NCI-H128 (cell line): ENCODE results near the gene MTA2.

Experiments used
- DNase-seq: peaks from one replicate; lab custom pipeline; 2025; ENCODE audit not compliant: unreplicated experiment; lab: John Stamatoyannopoulos, UW

The MTA2 gene

DNA sequence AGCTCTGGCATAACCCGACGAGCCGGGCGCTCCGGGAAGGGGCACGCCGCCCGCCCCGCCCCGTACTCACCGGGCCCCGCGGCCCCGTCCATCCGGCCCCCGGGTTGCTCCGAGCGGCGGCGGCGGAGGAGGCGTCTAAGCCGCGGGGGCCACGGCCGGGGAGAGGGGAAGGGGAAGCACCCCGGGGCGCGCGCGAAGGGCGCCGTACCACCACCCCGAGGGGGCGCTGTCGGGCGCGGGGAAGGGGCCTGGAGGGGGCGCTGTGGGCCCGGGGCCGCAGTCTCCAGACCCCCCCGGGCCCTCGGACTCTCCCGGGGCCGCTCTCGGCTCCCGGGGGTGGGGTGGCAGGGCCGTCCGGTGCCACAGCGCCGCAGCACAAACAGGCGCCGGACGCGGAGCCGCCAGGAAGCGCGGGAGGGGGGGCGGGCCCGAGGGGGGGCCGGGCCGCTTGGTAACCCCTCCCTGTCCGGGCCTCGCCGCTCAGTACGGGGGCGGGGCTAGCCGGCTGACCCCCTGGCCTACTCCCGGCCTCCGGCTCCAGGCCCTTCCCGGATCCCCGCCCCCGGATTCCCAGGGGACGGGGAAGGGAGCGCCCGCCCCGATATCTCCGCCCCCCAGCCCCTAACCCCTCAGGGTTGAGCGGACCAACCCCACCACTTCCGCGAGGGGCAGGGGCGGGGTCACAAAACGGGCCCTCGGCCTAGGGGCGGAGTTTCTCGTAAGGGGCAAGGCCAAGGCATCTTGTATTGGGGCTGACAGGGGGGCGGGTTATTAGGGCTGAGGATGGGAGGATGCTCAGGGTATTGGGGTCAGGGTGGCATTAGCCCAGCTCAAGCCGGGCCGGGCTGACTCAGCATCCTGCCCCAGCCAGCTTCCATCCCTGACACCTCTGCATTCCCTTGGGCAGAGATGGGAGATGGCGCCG is 11.0 kb upstream of the MTA2 start, which contains the start of the genes EML3 and ROM1:
TSS of gene EML3 (minus strand) at position 410 of the 925 bp plus-strand sequence. CDS start at position 92, 318 bp downstream.
TSS of gene ROM1 (plus strand) at position 892 of the 925 bp plus-strand sequence. CDS start at position 917, 25 bp downstream.
- DNase-seq, result peak; percentile 46

DNA sequence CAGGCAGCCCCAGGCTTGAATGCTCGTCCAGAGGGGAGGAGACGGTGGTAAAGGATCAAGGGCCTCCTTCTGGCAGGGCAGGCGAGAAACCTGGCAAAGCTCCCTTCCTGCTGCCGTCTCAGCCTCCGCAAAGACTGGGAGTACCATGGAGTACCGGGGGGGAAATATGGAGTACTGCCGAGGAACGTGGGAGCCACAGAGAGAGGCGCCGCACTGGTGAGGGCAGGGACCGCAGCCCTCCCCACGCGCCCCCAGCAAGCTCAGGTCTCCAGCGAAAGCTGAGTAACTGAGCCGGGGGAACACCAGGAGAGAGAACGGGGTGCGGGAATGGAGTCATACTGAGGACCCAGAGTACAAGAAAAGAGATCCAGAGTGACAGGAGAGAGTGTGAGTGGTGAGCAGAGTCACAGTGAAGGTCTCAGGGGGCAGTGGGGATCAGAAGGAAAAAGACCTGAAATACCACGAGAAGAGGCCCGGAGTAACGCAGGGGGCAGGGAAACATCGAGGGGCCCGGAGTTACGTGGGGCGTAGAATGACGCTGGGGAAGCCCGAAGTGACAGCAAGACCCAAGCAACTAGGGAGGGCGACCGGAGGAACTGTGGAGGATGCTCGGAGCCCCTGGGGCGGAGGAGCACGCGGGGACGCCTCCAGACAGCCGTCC is 10.2 kb upstream of the MTA2 start:
- DNase-seq, result no peak

DNA sequence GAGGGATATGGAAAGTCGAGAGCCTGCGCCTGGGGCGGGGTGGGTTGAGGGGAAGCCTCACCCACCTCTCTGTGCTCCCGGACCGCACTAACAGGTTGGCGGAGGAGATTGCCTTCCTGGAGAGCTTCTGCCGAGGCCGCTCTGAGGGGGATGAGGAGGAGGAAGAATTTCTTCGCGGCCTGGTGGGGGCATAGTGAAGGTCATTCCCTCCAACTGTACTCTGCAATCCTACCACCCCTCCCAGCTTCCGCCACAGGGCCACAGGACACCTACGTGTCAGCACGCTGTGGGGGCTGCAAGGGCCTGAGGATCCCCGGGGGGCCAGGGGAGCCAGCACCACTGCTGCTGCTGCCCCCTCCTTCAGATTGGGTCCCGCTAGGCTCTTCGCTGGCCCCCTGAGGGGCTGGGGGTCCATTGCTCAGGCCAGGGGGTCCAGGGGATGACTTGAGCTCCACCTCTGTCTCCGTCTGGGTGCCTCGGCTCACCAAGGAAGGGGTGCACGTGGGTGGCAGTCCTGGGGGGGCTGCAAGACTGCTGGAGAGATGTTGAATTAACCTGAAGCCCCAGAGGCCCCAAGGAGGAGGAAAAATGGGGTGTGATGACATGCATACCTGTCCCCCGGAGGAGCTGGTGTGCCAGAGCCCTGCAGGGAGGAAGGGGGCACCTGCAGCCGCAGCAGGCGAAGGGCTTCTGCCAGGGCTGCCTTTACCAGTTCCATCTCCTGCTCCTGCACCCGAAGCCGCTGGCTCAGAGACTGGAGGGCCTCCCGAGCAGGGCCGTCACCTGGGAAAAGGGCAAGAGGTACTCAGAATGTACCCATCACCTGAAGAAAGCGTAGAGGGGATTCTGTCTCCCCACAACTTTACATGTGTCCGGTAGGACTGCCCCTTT is 9.4 kb upstream of the MTA2 start:
- DNase-seq, result no peak

DNA sequence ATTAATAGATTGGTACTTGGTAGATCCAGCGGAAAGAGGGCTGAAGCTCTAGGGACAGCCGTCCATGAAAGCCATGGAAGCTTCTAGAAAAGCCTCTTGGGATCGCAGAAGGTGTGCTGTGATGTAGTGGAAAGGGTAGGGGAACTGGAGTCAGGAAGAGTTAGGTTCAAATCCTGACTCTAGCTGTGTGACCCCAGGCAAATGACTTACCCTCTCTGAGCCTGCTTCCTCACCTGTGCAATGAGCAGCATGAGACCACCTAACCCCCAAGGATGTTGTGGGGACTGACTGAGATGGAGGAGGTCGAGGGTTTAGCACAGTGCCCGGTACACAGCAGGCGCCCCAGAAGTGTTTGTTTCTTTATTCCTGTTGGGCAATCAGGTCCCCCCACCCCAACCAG is 8.7 kb upstream of the MTA2 start:
- no peak for DNase-seq

DNA sequence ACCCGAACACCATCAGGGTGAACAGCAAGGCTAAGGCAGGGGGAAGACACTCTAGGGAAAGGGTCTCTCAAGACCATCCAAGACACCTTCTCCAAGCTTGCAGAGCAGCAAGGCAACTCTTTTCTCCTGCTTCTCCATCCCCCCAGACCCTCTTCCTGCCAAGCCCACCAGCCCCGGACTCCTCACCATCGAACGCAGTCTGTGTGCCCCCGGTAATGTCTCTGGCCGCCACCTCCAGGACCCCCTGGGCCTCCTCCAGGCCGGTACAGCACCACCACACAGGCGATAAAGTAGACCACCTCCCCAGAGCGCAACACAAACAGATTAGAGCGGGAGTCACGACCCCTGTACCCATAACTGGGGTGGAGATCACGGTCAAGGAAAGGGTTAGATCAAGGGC is 7.1 kb upstream of the MTA2 start:
- no peak for DNase-seq

DNA sequence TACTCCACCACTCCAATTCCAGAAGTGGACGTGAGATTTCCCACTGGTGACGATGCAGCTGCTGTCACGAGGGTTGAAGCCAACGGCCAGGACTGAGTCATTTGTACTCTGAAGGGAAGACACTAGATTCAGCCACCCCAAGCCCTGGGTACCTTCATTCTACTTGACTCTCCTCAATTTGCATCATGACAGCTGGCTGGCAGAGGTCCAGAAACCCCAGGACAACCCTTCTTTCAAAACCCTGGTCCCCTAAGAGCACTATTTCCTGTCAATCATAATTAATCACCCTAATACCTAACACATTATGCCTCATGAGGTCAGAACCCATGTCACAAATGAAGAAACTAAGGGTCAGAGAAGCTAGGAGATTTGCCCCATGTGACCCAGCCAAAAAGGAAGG is 6.0 kb upstream of the MTA2 start:
- DNase-seq, result no peak

DNA sequence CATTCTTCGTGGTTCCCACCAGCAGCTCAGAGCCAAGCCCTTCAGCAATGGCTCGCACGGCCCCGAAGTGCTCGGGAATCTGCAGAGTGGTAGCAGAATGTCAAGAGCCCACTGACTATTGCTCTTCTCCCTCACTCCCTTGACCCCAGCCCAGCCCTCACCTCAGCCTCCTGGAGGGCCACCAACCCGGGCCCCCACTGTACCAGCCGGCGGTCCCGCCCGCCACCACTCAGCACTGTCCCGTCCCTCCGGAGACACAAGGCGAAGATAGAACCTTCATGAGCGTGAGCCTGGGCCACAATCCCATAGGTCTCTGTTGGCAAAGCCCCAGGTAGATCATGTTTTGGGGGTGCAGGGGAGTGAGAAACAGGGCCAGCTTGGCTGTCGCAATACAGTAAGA is 4.2 kb upstream of the MTA2 start:
- no peak for DNase-seq

DNA sequence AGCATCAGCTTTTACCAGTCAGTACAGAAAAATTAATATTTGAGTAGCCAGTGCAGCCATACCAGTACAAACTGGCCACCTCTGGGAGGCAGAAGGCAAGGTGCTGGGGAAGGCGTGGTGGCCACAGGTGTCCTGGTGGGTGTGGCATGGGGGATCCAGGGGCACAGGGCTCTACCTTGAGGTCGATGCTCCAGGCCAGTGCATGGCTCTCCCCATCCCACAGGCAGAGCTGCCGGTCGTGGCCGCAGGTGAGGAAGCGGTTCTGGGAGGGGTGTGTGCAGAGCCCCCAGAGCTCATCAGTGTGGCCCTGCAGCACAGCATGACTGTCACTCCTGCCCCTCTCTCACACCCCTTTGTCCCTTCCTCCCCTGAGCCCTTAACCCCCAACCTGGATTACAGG is 3.8 kb upstream of the MTA2 start:
- no peak for DNase-seq

DNA sequence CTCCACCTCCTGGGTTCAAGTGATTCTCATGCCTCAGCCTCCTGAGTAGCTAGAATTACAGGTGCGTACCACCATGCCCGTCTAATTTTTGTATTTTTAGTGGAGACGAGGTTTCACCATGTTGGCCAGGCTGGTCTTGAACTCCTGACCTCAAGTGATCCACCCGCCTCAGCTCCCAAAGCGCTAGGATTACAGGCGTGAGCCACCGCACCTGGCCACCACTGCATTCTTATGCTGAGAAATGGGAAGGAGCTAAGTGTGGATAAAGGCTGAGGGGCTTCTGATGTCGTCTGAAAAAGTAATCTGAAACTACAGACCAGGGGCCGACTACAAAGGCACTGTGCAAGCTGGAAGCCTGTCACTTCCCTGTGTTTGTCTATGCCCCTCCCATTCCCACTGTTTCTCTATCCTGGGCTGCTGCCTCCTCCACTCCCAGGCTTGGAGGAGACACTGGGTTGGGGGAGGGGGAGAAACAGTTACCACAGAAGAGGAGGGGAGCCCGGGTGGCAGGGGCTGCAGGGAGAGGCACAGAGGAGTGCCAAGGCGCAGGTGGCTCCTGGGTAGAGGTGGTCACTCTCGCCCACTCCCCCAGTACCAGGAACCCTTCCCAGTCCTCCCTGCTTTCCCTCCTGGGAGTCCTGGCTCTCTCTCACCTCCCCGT is 2.9 kb upstream of the MTA2 start:
- DNase-seq, result no peak

DNA sequence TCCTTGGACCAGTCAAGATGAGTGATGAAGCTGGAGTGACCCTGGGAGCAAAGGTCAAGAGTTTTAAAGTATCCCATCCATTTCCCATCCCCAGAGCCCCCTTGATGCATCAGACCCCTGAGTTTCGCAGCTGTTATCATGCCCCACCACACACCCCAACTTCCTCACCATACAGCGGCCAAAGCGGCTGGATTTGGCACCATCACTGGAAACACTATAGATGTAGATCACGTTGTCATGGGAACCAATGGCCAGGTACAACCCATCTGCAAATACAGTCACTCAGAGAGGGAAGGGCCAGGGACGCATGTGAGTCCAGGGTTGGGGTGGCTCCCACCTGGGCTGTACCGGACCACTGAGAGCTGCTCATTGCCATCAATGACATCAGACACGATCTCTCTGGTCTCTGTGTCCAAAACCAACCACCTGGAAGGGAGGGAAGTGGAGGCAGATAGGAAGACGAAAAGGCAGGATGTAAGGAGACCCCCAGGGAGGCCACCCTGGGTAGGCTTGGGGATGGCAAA is 2.2 kb upstream of the MTA2 start:
- DNase-seq, result no peak

DNA sequence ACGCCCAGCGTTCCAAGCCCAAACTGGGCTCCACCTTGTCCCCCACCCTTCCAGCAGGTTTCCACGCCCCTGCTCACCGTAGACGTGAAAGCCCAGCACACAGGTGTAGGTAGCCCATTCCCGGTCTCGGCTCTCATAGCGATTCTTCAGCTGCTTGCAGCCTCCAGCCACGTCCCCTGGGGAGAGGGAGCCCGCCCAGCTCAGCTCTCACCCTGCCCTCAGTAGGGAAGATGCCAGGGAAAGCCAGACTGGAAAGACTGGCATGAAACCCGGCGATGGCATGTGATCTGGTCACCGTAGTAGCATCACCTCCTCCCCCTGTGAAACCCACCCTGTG is 1.4 kb upstream of the MTA2 start:
- no peak for DNase-seq

DNA sequence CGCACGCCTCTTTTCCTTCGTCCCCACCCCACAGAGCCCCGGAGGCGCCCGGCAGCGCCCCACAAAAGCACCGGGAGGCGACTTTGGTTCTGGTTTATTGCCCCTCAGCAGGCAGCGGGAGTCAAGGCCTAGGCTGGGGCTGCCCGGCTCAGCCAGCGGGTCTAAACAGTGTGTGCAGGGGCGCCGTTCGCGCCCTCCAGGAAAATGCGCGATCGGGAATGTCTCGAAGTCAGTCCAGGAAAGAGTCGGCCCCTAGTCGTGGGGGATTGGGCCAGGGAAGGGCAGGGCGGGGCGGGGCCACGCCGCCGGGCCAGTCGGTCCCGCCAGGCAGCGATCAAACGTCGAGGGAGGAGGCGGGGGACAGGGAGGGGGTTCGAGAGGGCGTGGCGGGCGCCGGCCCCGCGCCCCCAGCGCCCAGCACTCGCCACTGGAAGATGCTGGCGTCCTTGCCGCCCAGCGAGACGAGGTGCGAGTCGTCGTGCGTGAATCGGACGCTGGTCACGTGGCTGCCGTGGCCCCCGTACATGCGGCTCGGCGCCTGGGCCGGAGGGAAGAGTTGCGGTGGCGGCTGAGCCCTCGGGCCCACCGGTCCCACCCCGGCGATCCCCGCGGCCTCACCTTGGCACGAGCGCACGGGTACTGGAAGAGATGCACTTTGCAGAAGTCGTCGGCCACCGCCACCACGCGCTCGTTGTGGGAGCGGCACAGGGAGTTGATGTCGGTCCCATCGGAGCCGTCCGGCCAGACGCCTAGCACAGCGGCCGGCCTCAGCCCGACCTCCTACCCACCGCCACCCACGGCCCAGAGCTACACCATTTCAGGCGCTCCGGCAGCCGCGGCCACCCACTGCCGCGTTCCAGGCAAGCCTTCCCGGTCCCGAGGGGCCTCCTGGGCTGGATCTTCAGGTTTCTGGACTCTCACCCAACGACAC is 741 bp upstream of the MTA2 start:
- DNase-seq, result no peak

DNA sequence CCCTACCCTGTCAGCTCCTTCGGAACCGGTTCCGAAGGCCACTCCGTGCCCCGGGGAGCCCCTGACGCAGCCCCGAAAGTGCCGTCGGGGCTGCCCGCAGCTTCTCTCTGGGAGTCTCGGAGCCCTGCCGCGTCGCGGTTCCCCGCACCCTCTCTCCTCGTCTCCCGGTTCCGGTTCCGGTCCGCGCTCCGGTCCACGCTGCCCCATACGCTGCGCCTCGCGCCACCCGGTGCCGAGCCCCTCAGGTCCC is 618 bp downstream of the MTA2 start:
- DNase-seq, result no peak

DNA sequence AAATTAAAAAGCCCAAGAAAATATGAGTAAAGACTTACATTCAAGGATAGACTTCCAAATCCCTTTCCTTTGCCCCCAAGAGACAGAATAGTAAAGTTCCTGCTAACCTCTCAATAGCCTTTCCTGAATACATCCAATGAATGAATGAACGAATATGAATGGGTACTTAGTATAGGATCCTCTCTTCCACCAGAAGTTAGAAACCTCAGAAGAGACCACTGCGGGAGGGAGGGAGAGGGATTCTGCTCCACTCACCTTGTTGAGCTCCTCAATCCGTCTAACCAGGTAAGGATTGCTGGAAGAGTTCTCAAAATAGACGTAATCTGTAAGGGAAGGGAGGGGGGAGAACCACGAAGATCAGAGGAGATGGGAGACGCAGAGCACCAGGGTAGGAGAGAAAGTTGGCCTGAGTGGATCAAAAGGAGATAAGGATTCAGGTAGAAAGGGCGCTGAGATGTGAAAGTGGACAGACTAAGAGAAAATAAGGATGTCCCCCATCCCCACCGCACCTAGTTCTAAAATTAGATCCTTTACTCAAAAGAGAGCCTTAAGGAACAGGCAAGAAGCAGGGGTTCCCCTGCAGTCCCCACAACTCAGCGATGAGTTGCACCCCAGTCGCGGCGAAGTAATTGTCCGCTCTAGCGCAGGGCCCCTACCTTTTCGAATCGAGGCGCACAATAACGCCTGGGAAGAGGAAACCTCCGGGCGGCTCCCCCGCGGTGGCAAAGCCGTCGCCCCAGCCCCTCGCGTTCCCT is 1.1 kb downstream of the MTA2 start:
- no peak for DNase-seq

DNA sequence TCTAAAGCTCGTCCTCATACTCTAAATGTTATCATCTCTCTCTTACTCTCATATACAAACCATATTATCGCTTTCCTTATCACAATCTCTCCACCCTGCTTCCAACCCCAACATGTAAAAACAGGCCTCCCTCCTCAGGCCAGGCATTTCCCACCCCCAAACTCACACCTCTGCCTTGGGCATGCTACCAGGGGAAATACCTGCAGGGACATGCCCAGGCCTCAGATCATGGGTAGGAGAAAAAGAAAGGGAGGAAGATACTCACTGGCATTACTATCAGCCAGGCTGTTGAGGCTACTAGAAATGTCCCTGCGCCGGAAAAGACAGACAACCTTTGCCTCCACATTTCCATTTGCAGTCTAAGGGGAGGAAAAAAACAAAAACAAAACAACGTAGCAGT is 1.8 kb downstream of the MTA2 start:
- DNase-seq, result no peak

DNA sequence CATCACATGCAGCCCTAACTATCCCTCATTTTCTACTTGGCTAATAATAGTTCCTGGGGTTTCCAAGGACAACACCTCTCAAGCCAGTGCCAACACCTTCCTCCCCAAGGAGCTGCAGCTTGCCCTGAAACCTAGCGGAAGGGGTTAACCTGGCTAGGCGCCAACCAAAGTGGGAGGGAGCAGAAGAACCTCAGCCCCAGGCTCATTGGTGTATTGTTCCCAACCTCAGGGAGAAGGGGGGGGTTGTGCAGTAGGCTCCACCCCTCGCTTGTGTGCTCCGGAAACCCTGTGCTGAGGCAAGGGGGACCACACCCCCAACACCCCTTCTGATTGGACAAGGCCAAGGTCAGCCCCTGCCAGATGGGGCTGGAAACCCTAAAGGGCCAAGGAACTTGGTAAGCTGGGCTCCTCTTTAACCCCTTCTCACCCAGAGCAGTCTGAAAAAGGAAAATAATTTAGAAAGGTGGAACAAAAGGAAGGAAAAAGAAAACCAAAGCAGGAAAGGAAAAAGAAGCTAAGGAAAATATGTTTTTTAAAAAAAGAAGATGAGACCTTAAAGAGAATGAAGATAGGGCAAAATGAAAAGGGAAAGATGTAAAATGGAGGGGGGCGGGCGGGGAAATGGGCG is 2.5 kb downstream of the MTA2 start:
- DNase-seq, result peak; percentile 79

DNA sequence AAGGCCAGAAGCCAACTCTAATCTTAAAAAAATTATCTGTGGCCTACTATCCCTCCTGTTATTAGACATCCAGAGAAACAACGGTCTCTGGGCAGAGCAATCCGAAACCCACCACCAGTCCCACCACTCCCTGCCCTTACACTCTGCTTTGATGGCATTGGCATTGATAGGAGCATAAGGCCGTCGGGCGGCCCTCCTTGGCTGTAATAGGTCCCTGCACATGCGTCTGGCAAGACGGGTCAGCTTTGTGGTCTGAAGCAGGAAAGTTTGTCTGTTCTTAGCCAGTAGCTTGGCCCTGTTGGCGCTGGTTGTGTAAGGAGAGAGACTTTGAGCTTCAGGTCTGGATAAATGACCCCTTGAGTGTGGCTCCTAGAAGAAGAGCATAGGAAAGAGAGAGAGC is 6.5 kb downstream of the MTA2 start:
- DNase-seq, result no peak

DNA sequence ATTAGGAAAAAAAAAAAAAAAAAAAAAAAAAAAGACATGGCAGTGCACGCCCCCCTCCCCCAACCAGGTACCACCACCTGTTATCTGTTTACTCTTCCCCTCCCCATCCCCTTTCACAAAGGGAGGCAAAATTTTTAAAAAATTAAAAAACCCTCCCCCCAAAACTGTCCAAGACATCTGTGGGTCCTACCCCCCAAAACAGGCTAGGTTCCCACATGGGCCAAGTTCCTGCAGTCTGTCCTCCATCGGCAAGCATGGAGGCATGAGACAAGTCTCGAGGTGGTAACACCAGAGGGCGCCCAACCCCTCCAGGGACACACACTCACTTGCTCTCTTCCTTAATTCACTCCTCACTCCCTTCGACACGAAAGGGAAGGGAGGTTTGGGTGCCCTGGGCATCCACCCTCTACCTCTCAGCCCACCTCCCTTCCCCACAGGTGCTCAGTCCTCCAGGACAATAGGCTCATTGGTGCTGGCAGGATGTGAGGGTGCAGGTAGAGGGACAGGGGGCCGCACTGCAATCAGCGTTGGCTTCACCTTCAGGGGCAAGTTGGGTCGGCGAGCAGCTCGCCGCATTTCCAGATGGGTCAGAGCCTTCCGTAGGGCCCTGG is 8.1 kb downstream of the MTA2 start:
- peak; percentile 23 for DNase-seq
